Measurements from ENCODE around the gene TIMM21. TPM values are rescaled to one million over a fixed set of nuclear protein-coding genes. Genes with fewer than 3 reads are reported as not detected.

The TIMM21 gene
- total and polyA plus RNA-seq, 9 of the 15 experiments (the other 6 are each of a cell fraction or from before 2014, with no cell fraction given) = 54.7 to 229 (median 83.3) TPM

DNA sequence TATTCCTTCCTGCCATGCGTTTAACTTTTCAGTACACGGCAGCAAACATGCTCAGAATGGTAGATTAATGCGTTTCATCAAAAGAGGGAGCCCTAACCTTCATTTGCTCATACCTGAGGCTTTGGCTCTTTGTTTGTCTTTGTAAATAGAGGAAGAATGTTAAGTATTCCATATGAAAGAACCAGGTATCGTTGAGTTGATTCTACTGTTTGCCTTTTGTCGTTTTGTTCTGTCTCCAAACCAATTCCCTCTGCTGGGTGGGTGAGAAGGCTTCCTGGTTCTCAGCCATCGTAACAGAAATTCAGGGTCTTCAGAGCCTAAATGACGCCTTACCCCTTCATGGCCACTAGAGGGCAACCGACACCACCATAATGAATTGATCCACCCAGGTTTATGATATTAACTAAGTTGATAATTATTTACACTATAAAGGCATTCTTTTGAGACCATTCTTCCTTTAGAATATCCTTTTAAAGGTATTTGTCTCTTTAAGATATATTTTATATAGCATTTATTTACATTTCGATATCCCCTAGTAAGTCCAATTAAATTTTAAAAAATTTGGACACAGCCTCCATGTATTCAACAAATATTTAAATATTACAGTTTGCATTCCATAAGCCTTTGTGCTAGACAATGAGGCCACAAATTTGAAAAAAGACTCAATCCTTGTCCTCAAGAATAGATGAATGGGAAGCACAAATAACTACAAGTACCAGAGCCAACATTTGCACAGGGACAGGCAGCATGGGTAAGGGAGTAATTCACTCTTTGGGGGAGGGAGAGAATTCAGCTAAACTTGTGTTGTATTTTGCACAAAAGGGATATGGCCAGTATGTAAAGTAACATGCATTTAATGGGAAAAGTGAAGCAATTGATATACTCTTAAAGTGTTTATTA, 48.1 kb downstream of the TIMM21 start (continued):
- TF ChIP-seq, protein P1, sequence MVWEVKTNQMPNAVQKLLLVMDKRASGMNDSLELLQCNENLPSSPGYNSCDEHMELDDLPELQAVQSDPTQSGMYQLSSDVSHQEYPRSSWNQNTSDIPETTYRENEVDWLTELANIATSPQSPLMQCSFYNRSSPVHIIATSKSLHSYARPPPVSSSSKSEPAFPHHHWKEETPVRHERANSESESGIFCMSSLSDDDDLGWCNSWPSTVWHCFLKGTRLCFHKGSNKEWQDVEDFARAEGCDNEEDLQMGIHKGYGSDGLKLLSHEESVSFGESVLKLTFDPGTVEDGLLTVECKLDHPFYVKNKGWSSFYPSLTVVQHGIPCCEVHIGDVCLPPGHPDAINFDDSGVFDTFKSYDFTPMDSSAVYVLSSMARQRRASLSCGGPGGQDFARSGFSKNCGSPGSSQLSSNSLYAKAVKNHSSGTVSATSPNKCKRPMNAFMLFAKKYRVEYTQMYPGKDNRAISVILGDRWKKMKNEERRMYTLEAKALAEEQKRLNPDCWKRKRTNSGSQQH (CRISPR knock-in tag; IDR thresholded peaks at IDR 0.05) = no peak
- TF ChIP-seq, protein P2, sequence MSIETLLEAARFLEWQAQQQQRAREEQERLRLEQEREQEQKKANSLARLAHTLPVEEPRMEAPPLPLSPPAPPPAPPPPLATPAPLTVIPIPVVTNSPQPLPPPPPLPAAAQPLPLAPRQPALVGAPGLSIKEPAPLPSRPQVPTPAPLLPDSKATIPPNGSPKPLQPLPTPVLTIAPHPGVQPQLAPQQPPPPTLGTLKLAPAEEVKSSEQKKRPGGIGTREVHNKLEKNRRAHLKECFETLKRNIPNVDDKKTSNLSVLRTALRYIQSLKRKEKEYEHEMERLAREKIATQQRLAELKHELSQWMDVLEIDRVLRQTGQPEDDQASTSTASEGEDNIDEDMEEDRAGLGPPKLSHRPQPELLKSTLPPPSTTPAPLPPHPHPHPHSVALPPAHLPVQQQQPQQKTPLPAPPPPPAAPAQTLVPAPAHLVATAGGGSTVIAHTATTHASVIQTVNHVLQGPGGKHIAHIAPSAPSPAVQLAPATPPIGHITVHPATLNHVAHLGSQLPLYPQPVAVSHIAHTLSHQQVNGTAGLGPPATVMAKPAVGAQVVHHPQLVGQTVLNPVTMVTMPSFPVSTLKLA (conservative IDR thresholded peaks at IDR 0.05) = 0 out of 4 replicates have a peak, but pooled peaks of 1 of the 2 experiments have one; percentile 18
- TF ChIP-seq ELF1 (tag; IDR thresholded peaks at IDR 0.05) (0 out of 2 replicates have a peak, but pooled peaks have one; percentile 22), ETV5 (CRISPR knock-in tag; IDR thresholded peaks at IDR 0.05; ENCODE audit: low read depth) (no peak), KLF10 (CRISPR knock-in tag; IDR thresholded peaks at IDR 0.05) (no peak), CREM (IDR thresholded peaks at IDR 0.05; ENCODE audit: low read depth) (0 out of 2 replicates have a peak, but pooled peaks have one; percentile 41), ZBTB8A (IDR thresholded peaks at IDR 0.05; ENCODE audit: partially characterized antibody) (no peak), RNF2 (IDR thresholded peaks at IDR 0.05) (no peak), DNMT1 (IDR thresholded peaks at IDR 0.05) (no peak), RAD21 (CRISPR knock-in tag; conservative IDR thresholded peaks at IDR 0.05 in 1 of 2, IDR thresholded peaks at IDR 0.05 in 1 of 2) (peak; percentile 75 to 85), BRF1 (IDR thresholded peaks at IDR 0.05; ENCODE audit: borderline replicate concordance, extremely low read depth, insufficient read length) (no peak)
- TF ChIP-seq, protein P3, sequence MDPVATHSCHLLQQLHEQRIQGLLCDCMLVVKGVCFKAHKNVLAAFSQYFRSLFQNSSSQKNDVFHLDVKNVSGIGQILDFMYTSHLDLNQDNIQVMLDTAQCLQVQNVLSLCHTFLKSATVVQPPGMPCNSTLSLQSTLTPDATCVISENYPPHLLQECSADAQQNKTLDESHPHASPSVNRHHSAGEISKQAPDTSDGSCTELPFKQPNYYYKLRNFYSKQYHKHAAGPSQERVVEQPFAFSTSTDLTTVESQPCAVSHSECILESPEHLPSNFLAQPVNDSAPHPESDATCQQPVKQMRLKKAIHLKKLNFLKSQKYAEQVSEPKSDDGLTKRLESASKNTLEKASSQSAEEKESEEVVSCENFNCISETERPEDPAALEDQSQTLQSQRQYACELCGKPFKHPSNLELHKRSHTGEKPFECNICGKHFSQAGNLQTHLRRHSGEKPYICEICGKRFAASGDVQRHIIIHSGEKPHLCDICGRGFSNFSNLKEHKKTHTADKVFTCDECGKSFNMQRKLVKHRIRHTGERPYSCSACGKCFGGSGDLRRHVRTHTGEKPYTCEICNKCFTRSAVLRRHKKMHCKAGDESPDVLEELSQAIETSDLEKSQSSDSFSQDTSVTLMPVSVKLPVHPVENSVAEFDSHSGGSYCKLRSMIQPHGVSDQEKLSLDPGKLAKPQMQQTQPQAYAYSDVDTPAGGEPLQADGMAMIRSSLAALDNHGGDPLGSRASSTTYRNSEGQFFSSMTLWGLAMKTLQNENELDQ (CRISPR knock-in tag; IDR thresholded peaks at IDR 0.05; ENCODE audit: borderline replicate concordance) = no peak
- TF ChIP-seq, protein P4, sequence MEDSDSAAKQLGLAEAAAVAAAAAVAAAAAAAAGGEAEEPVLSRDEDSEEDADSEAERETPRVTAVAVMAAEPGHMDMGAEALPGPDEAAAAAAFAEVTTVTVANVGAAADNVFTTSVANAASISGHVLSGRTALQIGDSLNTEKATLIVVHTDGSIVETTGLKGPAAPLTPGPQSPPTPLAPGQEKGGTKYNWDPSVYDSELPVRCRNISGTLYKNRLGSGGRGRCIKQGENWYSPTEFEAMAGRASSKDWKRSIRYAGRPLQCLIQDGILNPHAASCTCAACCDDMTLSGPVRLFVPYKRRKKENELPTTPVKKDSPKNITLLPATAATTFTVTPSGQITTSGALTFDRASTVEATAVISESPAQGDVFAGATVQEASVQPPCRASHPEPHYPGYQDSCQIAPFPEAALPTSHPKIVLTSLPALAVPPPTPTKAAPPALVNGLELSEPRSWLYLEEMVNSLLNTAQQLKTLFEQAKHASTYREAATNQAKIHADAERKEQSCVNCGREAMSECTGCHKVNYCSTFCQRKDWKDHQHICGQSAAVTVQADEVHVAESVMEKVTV (CRISPR knock-in tag; IDR thresholded peaks at IDR 0.05) = peak; percentile 73
- TF ChIP-seq, protein P5, sequence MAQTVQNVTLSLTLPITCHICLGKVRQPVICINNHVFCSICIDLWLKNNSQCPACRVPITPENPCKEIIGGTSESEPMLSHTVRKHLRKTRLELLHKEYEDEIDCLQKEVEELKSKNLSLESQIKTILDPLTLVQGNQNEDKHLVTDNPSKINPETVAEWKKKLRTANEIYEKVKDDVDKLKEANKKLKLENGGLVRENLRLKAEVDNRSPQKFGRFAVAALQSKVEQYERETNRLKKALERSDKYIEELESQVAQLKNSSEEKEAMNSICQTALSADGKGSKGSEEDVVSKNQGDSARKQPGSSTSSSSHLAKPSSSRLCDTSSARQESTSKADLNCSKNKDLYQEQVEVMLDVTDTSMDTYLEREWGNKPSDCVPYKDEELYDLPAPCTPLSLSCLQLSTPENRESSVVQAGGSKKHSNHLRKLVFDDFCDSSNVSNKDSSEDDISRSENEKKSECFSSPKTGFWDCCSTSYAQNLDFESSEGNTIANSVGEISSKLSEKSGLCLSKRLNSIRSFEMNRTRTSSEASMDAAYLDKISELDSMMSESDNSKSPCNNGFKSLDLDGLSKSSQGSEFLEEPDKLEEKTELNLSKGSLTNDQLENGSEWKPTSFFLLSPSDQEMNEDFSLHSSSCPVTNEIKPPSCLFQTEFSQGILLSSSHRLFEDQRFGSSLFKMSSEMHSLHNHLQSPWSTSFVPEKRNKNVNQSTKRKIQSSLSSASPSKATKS (CRISPR knock-in tag; IDR thresholded peaks at IDR 0.05) = no peak
- TF ChIP-seq, protein P6, sequence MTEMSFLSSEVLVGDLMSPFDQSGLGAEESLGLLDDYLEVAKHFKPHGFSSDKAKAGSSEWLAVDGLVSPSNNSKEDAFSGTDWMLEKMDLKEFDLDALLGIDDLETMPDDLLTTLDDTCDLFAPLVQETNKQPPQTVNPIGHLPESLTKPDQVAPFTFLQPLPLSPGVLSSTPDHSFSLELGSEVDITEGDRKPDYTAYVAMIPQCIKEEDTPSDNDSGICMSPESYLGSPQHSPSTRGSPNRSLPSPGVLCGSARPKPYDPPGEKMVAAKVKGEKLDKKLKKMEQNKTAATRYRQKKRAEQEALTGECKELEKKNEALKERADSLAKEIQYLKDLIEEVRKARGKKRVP (CRISPR knock-in tag; IDR thresholded peaks at IDR 0.05) = no peak

Data from K562 (cell line).